Uterus (tissue), 4 donors: ENCODE measurements around the gene SH3GL2. TPM values are rescaled to one million over a fixed set of nuclear protein-coding genes. Genes with fewer than 3 reads are reported as not detected.

Source experiments
- DNase-seq, 2 donors: peaks; one replicate each; pipeline ENCODE4 v3.0.0-alpha.2; 2019 to 2020
- H3K27ac ChIP-seq, 2 donors: fragments of 200-600 bp; sonication (generic); 1 replicate in 1 of 2; 2 replicates in 1 of 2; pipeline ENCODE4 v1.5.1; 2016 to 2018
- H3K27me3 ChIP-seq, 2 donors: fragments of 200-600 bp; sonication (generic); one replicate each; pipeline ENCODE4 v1.5.1; 2018 to 2019; ENCODE audit warnings: control low read depth in 1 of 2
- H3K36me3 ChIP-seq, 2 donors: fragments of 200-600 bp; sonication (generic); one replicate each; pipeline ENCODE4 v1.5.1; 2019; ENCODE audit warnings: control low read depth in 1 of 2
- H3K4me1 ChIP-seq, 2 donors: fragments of 200-600 bp; sonication (generic); one replicate each; pipeline ENCODE4 v1.5.1; 2018 to 2019; ENCODE audit warnings: control low read depth in 1 of 2
- H3K4me3 ChIP-seq, 2 donors: fragments of 200-600 bp; sonication (generic); 1 replicate in 1 of 2; 2 replicates in 1 of 2; pipeline ENCODE4 v1.5.1; 2018 to 2019; ENCODE audit warnings: mild to moderate bottlenecking in 1 of 2
- H3K9me3 ChIP-seq, 2 donors: fragments of 200-600 bp; sonication (generic); one replicate each; pipeline ENCODE4 v1.5.1; 2019; ENCODE audit warnings: control low read depth in 1 of 2
- POLR2A ChIP-seq, 2 donors: fragments of 450-650 bp; IDR thresholded peaks; one replicate each; pipeline ENCODE4 v1.6.1; 2016; ENCODE audit warnings: antibody characterized with exemption in 2 of 2, mild to moderate bottlenecking in 1 of 2, moderate library complexity in 1 of 2
- intact Hi-C: fragments of 100-400 bp; cut with DNase I; formaldehyde crosslinking; loops from one replicate; pipeline ENCODE4 v1.15.1; 2023; ENCODE audit warnings: low total_unique reads
- total RNA-seq, 4 donors: library from RNA; depleted of rRNA in 3 of 4; stranded (reverse); fragments of >200 nt in 3 of 4; gene quantifications; one replicate each; pipeline versions ENCODE4 v1.1.0 to v1.2.4, GENCODE V29; 2014 to 2023
- TF ChIP-seq, protein P1 (sequence below), 4 experiments: fragments of 200-600 bp in 2 of 4; fragments of 450-650 bp in 2 of 4; sonication (generic) in 2 of 4; IDR thresholded peaks; one replicate each; pipeline ENCODE4 v1.5.1; 2016 to 2019; ENCODE audit warnings: antibody characterized with exemption in 4 of 4, mild to moderate bottlenecking in 2 of 4, moderate library complexity in 1 of 4
- donor health status: DM: yes; HTN: yes; CAD: no.

SH3GL2 gene
- total RNA-seq, 4 donors from 2014 or later = 2.4 to 7.0 (median 2.4) TPM; not detected in 1

GRCh38 chr9:17631396-17631795 lies 52.5 kb downstream of the SH3GL2 start:
- no peaks in the 10 kb centered on the region for H3K9me3 ChIP-seq
- H3K4me1 ChIP-seq = no peaks in the 10 kb centered on the region
- no peak for TF ChIP-seq POLR2A (IDR thresholded peaks at IDR 0.05)
- TF ChIP-seq, protein P1, sequence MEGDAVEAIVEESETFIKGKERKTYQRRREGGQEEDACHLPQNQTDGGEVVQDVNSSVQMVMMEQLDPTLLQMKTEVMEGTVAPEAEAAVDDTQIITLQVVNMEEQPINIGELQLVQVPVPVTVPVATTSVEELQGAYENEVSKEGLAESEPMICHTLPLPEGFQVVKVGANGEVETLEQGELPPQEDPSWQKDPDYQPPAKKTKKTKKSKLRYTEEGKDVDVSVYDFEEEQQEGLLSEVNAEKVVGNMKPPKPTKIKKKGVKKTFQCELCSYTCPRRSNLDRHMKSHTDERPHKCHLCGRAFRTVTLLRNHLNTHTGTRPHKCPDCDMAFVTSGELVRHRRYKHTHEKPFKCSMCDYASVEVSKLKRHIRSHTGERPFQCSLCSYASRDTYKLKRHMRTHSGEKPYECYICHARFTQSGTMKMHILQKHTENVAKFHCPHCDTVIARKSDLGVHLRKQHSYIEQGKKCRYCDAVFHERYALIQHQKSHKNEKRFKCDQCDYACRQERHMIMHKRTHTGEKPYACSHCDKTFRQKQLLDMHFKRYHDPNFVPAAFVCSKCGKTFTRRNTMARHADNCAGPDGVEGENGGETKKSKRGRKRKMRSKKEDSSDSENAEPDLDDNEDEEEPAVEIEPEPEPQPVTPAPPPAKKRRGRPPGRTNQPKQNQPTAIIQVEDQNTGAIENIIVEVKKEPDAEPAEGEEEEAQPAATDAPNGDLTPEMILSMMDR (IDR thresholded peaks at IDR 0.05) = no peak
- no peak for DNase-seq
- no peak overlapping the region for H3K27ac ChIP-seq
- H3K36me3 ChIP-seq = no peaks in the 10 kb centered on the region
- intact Hi-C loops = no loop called here
- no peak overlapping the region for H3K4me3 ChIP-seq
- H3K27me3 ChIP-seq = no peaks in the 10 kb centered on the region

DNA sequence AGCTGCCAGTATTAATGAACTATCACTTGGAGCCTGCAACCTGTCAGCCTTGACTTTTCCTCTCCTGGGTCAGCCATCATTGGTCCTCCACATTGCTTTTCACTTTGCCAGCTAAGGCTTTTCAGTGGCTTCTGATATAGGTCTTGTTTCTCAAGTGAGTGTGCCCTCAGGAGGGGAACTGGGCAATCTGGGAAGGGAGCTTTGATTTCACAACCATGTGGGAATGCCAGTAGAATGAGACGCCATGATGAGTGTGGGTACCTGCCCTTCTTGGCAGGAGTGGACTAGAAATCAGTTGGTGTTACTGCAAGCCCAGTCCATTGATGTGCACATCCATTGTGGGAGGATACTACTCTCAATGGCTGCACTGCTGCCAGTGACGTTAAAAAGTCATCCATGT lies 54.1 kb downstream of the SH3GL2 start:
- Histone ChIP-seq H3K27ac (no peak overlapping the region), H3K36me3 (no peaks in the 10 kb centered on the region), H3K27me3 (no peaks in the 10 kb centered on the region), H3K4me1 (no peaks in the 10 kb centered on the region), H3K4me3 (no peak overlapping the region), H3K9me3 (no peaks in the 10 kb centered on the region)
- TF ChIP-seq, protein P1 (IDR thresholded peaks at IDR 0.05) = no peak
- TF ChIP-seq POLR2A (IDR thresholded peaks at IDR 0.05) = no peak
- DNase-seq = no peak
- intact Hi-C loops = no loop called here

- no peaks in the 10 kb centered on the region for H3K27me3 ChIP-seq
- no peaks in the 10 kb centered on the region for H3K9me3 ChIP-seq
- DNase-seq = no peak
- H3K36me3 ChIP-seq = no peaks in the 10 kb centered on the region
- no peak overlapping the region for H3K4me3 ChIP-seq
- H3K27ac ChIP-seq = no peak overlapping the region
- TF ChIP-seq POLR2A (IDR thresholded peaks at IDR 0.05) = no peak
- TF ChIP-seq, protein P1 (IDR thresholded peaks at IDR 0.05) = no peak
- intact Hi-C loops = no loop called here
- no peaks in the 10 kb centered on the region for H3K4me1 ChIP-seq
Observed at GRCh38 chr9:17635115-17635890, 56.4 kb downstream of the SH3GL2 start.

DNA sequence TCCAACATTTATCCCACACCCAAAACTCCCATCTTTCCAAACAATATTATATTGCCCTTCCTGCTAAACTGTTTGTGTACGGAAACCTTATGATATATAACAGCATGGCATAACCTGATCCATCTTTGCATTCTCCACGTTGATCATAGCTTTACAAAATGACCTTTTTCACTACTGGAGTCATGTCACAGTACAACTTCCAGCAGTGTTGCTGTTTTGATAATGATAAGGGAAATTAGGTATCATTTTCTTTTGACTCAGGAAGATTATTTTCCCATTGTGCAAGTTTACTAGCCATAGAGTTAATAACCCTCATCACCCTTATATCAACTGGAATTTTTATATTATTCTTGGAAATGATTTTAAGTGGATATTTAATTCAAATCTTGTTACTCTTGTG lies 57.5 kb downstream of the SH3GL2 start:
- no peaks in the 10 kb centered on the region for H3K27me3 ChIP-seq
- TF ChIP-seq POLR2A (IDR thresholded peaks at IDR 0.05) = no peak
- TF ChIP-seq, protein P1 (IDR thresholded peaks at IDR 0.05) = no peak
- no peak for DNase-seq
- intact Hi-C loops = no loop called here
- no peaks in the 10 kb centered on the region for H3K36me3 ChIP-seq
- no peak overlapping the region for H3K4me3 ChIP-seq
- H3K4me1 ChIP-seq = no peaks in the 10 kb centered on the region
- H3K27ac ChIP-seq = no peak overlapping the region
- H3K9me3 ChIP-seq = no peaks in the 10 kb centered on the region

DNA sequence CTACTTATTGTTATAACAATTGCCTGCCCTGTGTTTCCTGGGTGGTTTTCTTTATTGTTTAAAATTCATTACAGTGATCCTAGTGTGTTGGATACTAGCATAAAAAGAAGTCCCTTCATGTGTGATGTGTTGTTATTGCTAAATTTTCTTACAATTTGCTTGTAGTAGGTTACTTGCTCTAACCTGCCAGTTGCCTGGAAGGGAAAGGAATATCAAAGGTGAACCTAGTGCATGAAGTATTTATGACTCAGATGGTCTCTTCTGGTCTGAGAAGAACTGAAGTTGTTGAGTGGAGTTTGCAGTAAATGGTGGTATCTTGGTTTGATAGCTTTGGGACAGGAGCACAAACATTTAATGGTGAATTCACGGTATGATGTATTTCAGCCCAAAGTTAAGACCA lies 58.0 kb downstream of the SH3GL2 start:
- TF ChIP-seq POLR2A (IDR thresholded peaks at IDR 0.05) = no peak
- TF ChIP-seq, protein P1 (IDR thresholded peaks at IDR 0.05) = no peak
- no peak overlapping the region for H3K27ac ChIP-seq
- no peak overlapping the region for H3K4me3 ChIP-seq
- no peaks in the 10 kb centered on the region for H3K4me1 ChIP-seq
- intact Hi-C loops = no loop called here
- DNase-seq = no peak
- H3K36me3 ChIP-seq = no peaks in the 10 kb centered on the region
- H3K9me3 ChIP-seq = no peaks in the 10 kb centered on the region
- H3K27me3 ChIP-seq = no peaks in the 10 kb centered on the region
